Mononuclear cell (primary cell): Measurements from ENCODE around the gene ANO2. TPM values are rescaled to one million over a fixed set of nuclear protein-coding genes. Genes with fewer than 3 reads are reported as not detected.

Experiments
- H3K27me3 ChIP-seq: 2 replicates; pipeline ENCODE4 v1.6.0; 2011; ENCODE audit warnings: low read length, control low read depth; ENCODE audit not compliant: insufficient read depth
- H3K4me1 ChIP-seq: 2 replicates; pipeline ENCODE4 v1.5.1; 2011; ENCODE audit warnings: mild to moderate bottlenecking, low read length, control low read depth; ENCODE audit not compliant: insufficient read depth
- H3K4me3 ChIP-seq: 2 replicates; pipeline ENCODE4 v1.5.1; 2011; ENCODE audit warnings: mild to moderate bottlenecking, low read length, moderate library complexity
- H3K9me3 ChIP-seq: 2 replicates; pipeline ENCODE4 v1.5.1; 2011; ENCODE audit warnings: low read depth, mild to moderate bottlenecking, control low read depth, low read length
- total RNA-seq: library from RNA; depleted of rRNA; stranded (reverse); fragments of >200 nt; gene quantifications from one replicate; pipeline ENCODE4 v1.2.3, GENCODE V29; 2012

ANO2 gene
- total RNA-seq, 1 donor: 0.31 TPM

- H3K4me3 ChIP-seq: no peak overlapping the region
- H3K27me3 ChIP-seq: no peaks in the 10 kb centered on the region
Observed at GRCh38 chr12:5582018-5582417, 363.0 kb downstream of the ANO2 start.

GRCh38 chr12:5581616-5582015, 363.4 kb downstream of the ANO2 start:
- no peaks in the 10 kb centered on the region for H3K9me3 ChIP-seq
- no peaks in the 10 kb centered on the region for H3K4me1 ChIP-seq
- H3K4me3 ChIP-seq: no peak overlapping the region
- no peaks in the 10 kb centered on the region for H3K27me3 ChIP-seq

More at GRCh38 chr12:5582018-5582417, 363.0 kb downstream of the ANO2 start:
- Histone ChIP-seq H3K4me1 (no peaks in the 10 kb centered on the region), H3K9me3 (no peaks in the 10 kb centered on the region)

GRCh38 chr12:5581019-5581418, 364.0 kb downstream of the ANO2 start:
- H3K4me3 ChIP-seq: no peak overlapping the region
- H3K27me3 ChIP-seq: no peaks in the 10 kb centered on the region
- no peaks in the 10 kb centered on the region for H3K4me1 ChIP-seq
- H3K9me3 ChIP-seq: no peaks in the 10 kb centered on the region

GRCh38 chr12:5578775-5579174, 366.3 kb downstream of the ANO2 start:
- no peaks in the 10 kb centered on the region for H3K9me3 ChIP-seq
- H3K4me3 ChIP-seq: no peak overlapping the region
- H3K4me1 ChIP-seq: no peaks in the 10 kb centered on the region
- H3K27me3 ChIP-seq: no peaks in the 10 kb centered on the region

DNA sequence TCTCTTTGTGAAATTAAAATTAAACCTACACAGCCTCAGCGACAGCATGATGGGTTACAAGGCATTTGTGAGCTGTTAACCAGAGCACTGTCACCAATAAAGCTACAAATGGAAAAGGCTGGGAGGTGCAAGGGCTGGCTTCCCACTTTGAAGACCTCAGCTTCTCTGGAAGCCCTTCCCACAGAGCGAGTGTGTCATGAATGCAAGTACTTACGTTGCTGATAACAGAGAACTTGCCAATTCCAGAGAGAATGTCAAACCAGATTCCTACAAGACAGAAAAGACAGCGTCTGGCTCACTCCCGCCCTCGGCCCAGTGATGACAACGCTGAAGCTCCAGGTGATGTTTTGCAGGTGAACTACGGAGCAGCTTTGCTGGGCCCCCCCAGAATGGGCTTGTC, 367.3 kb downstream of the ANO2 start:
- H3K27me3 ChIP-seq: no peaks in the 10 kb centered on the region
- H3K4me1 ChIP-seq: no peaks in the 10 kb centered on the region
- no peak overlapping the region for H3K4me3 ChIP-seq
- H3K9me3 ChIP-seq: no peaks in the 10 kb centered on the region

GRCh38 chr12:5577211-5577612, 367.8 kb downstream of the ANO2 start:
- no peaks in the 10 kb centered on the region for H3K27me3 ChIP-seq
- H3K4me3 ChIP-seq: no peak overlapping the region
- no peaks in the 10 kb centered on the region for H3K9me3 ChIP-seq
- H3K4me1 ChIP-seq: no peaks in the 10 kb centered on the region

DNA sequence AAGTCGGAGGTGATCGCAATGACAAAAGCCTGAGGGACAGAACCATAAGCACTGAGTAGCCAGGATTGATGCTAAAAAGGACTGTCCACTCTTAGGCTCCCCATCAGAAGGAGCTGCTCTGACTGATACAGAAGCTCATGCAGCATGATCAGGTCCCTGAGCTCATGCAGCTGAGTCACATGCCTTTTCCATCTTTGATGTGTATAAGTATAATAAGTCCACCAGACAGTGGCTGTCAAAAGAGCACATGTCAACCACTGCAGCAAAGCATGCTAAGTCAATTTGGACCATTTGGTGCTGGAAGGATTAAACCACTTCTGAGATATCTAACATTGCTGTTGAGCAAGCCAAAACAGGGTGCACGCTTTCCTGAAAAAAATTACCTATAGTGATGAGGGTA, 369.1 kb downstream of the ANO2 start:
- no peak overlapping the region for H3K4me3 ChIP-seq
- no peaks in the 10 kb centered on the region for H3K9me3 ChIP-seq
- H3K4me1 ChIP-seq: no peaks in the 10 kb centered on the region
- no peaks in the 10 kb centered on the region for H3K27me3 ChIP-seq

GRCh38 chr12:5575232-5575631, 369.8 kb downstream of the ANO2 start:
- Histone ChIP-seq H3K4me1 (no peaks in the 10 kb centered on the region), H3K9me3 (no peaks in the 10 kb centered on the region), H3K4me3 (no peak overlapping the region), H3K27me3 (no peaks in the 10 kb centered on the region)

GRCh38 chr12:5573390-5573789, 371.7 kb downstream of the ANO2 start:
- no peaks in the 10 kb centered on the region for H3K4me1 ChIP-seq
- no peak overlapping the region for H3K4me3 ChIP-seq
- no peaks in the 10 kb centered on the region for H3K27me3 ChIP-seq
- H3K9me3 ChIP-seq: no peaks in the 10 kb centered on the region

GRCh38 chr12:5571115-5571514, 373.9 kb downstream of the ANO2 start:
- Histone ChIP-seq H3K9me3 (no peaks in the 10 kb centered on the region), H3K4me3 (no peak overlapping the region), H3K4me1 (no peaks in the 10 kb centered on the region), H3K27me3 (no peaks in the 10 kb centered on the region)

DNA sequence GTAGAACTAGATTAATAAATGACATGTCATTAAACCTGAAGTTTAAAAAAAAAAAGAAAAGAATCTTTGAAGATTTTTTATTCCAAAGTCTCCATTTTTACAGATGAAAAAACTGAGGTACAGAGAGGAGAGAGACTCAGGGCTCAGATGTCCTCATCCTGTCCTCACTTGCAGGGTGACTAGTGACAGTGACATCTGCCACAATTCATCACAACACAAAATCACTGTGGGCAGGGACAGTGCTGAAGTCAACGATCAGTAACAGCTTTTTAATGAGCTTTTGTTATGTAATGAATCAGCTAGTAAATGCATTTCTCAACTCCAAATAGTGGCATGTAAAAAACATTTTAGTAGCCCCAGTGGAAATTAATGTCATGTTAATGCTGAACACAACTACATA, 374.6 kb downstream of the ANO2 start:
- no peaks in the 10 kb centered on the region for H3K4me1 ChIP-seq
- no peaks in the 10 kb centered on the region for H3K27me3 ChIP-seq
- H3K9me3 ChIP-seq: no peaks in the 10 kb centered on the region
- no peak overlapping the region for H3K4me3 ChIP-seq

GRCh38 chr12:5568325-5568981, 376.6 kb downstream of the ANO2 start:
- no peaks in the 10 kb centered on the region for H3K4me1 ChIP-seq
- no peak overlapping the region for H3K4me3 ChIP-seq
- H3K27me3 ChIP-seq: no peaks in the 10 kb centered on the region
- H3K9me3 ChIP-seq: no peaks in the 10 kb centered on the region

- no peaks in the 10 kb centered on the region for H3K9me3 ChIP-seq
- no peak overlapping the region for H3K4me3 ChIP-seq
- H3K4me1 ChIP-seq: no peaks in the 10 kb centered on the region
- H3K27me3 ChIP-seq: no peaks in the 10 kb centered on the region
Observed at GRCh38 chr12:5567016-5567725, 377.9 kb downstream of the ANO2 start.

DNA sequence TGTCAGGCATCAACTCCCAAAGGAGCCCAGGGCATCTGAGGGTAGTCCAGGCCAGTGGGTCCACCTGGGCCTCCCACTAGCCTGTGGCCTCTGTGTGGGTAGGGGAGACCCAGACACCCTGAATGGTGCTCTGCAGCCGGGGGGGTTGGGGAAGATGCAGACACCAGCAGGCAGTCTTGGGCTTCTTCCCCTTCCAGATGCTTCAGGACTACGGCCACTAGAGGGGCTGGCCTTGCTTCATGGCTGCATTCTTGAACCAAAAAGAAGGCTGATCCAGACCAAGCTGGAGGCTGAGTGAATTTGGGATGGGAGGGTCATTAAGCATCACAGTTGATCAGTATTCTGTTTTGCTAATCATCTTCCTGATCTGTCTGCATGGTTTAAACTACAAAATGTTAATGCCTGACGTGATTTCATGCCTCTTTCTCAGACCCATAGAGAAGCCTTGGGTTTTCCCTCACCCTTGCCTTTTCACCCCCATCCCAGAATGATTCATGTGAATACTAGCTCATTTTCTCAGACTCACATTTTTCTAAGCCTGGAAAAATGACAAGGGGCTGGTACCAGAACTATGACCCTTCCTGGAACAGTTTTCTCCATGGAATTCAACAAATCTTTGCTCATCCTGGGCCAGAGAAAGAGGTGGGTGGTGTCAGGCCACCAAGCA, 379.0 kb downstream of the ANO2 start:
- Histone ChIP-seq H3K4me3 (no peak overlapping the region), H3K27me3 (no peaks in the 10 kb centered on the region), H3K9me3 (no peaks in the 10 kb centered on the region), H3K4me1 (no peaks in the 10 kb centered on the region)

DNA sequence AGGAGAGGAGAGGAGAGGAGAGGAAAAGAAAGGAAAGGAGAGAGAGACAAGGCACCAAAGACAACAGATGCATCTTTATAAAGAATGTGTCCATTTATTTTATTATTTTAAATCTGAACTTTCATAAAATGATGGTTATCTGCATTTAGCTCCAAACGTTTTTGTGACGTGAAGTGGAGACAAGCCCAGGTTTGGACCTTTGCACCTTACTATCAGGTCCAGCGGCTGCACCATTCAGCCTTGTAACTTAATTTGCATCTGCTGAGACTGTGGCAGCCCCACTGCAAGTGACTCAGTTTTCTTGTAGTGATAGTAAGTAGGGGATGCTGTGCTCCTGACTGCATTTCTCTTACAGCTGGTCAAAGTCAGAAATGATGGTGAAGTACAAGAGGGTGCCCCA, 382.5 kb downstream of the ANO2 start:
- H3K9me3 ChIP-seq: no peaks in the 10 kb centered on the region
- no peaks in the 10 kb centered on the region for H3K4me1 ChIP-seq
- H3K4me3 ChIP-seq: no peak overlapping the region
- no peaks in the 10 kb centered on the region for H3K27me3 ChIP-seq
